HepG2 (cell line): ENCODE measurements around the gene RARG. TPM values are rescaled to one million over a fixed set of nuclear protein-coding genes. Genes with fewer than 3 reads are reported as not detected.
A peak's percentile ranks its signal among the peaks of the same experiment; 100 is the strongest.

Source experiments
- AKNA ChIP-seq: sonication (generic); formaldehyde crosslinking; IDR thresholded peaks from 2 replicates; pipeline ENCODE4 v1.4.0; 2020; ENCODE audit warnings: missing genetic modification reagents, borderline replicate concordance
- HBP1 ChIP-seq: IDR thresholded peaks from 2 replicates; pipeline ENCODE4 v1.6.1; 2016; ENCODE audit warnings: low read depth, control low read depth
- KAT7 ChIP-seq: IDR thresholded peaks from 2 replicates; pipeline ENCODE4 v1.6.1; 2018; ENCODE audit warnings: borderline replicate concordance, missing compliant biosample characterization
- KDM2A ChIP-seq: sonication (generic); formaldehyde crosslinking; IDR thresholded peaks from 2 replicates; pipeline ENCODE4 v1.4.0; 2020; ENCODE audit warnings: low read depth, missing genetic modification reagents, borderline replicate concordance
- NFIB ChIP-seq: sonication (generic); formaldehyde crosslinking; IDR thresholded peaks from 2 replicates; pipeline ENCODE4 v1.9.0; 2021; ENCODE audit warnings: missing genetic modification reagents, mild to moderate bottlenecking, borderline replicate concordance
- RCOR2 ChIP-seq: IDR thresholded peaks from 2 replicates; pipeline ENCODE4 v1.6.1; 2016; ENCODE audit warnings: missing biosample characterization, missing genetic modification reagents
- RORA ChIP-seq: sonication (generic); formaldehyde crosslinking; IDR thresholded peaks from 2 replicates; pipeline ENCODE4 v1.5.0; 2020; ENCODE audit warnings: mild to moderate bottlenecking, missing genetic modification reagents, moderate library complexity
- SYNCRIP ChIP-seq: fragments of 200-400 bp; formaldehyde crosslinking; IDR thresholded peaks from 2 replicates; pipeline ENCODE4 v1.6.1; 2018; ENCODE audit warnings: mild to moderate bottlenecking, low read depth, low read length; ENCODE audit not compliant: insufficient read depth
- ZNF547 ChIP-seq: sonication (generic); formaldehyde crosslinking; IDR thresholded peaks from 2 replicates; pipeline ENCODE4 v1.5.1; 2020; ENCODE audit warnings: mild to moderate bottlenecking, missing genetic modification reagents
- ZSCAN9 ChIP-seq: IDR thresholded peaks from 2 replicates; pipeline ENCODE4 v1.6.1; 2016; ENCODE audit warnings: borderline replicate concordance
- polyA plus RNA-seq, 8 experiments: library from polyadenylated mRNA; depleted of rRNA in 3 of 8; stranded (reverse) in 7 of 8; unstranded in 1 of 8; fragments of >200 nt; fragmentation: Illumina TruSeq in 4 of 8; extraction: Trizol in 4 of 8; gene quantifications; 2 replicates each; pipeline versions ENCODE4 v1.2.1 to v1.2.3, GENCODE V29; 2011 to 2016; ENCODE audit warnings: low read depth in 4 of 8, missing spikeins in 1 of 8, mixed read lengths in 1 of 8; ENCODE audit not compliant: insufficient read depth in 1 of 8
- total RNA-seq, 5 experiments: library from RNA; depleted of rRNA; stranded (reverse); fragments of >200 nt; fragmentation: Illumina TruSeq; extraction: Trizol; gene quantifications; 2 replicates each; pipeline ENCODE4 v1.2.3, GENCODE V29; 2016; ENCODE audit warnings: low read depth in 1 of 5
- TF ChIP-seq, protein P1 (sequence below): sonication (generic); formaldehyde crosslinking; IDR thresholded peaks from 2 replicates; pipeline ENCODE4 v1.5.1; 2020; ENCODE audit warnings: mild to moderate bottlenecking, missing genetic modification reagents
- TF ChIP-seq, protein P2 (sequence below): IDR thresholded peaks from 2 replicates; pipeline ENCODE4 v1.6.1; 2018; ENCODE audit warnings: missing genetic modification reagents
- TF ChIP-seq, protein P3 (sequence below): sonication (generic); formaldehyde crosslinking; IDR thresholded peaks from 2 replicates; pipeline ENCODE4 v1.4.0; 2020; ENCODE audit warnings: missing genetic modification reagents, borderline replicate concordance

The RARG gene
- total and polyA plus RNA-seq, 2 of the 13 experiments (the other 11 are each of a cell fraction or from before 2014, with no cell fraction given), result 0.77 to 1.5 TPM

- TF ChIP-seq, protein P1, sequence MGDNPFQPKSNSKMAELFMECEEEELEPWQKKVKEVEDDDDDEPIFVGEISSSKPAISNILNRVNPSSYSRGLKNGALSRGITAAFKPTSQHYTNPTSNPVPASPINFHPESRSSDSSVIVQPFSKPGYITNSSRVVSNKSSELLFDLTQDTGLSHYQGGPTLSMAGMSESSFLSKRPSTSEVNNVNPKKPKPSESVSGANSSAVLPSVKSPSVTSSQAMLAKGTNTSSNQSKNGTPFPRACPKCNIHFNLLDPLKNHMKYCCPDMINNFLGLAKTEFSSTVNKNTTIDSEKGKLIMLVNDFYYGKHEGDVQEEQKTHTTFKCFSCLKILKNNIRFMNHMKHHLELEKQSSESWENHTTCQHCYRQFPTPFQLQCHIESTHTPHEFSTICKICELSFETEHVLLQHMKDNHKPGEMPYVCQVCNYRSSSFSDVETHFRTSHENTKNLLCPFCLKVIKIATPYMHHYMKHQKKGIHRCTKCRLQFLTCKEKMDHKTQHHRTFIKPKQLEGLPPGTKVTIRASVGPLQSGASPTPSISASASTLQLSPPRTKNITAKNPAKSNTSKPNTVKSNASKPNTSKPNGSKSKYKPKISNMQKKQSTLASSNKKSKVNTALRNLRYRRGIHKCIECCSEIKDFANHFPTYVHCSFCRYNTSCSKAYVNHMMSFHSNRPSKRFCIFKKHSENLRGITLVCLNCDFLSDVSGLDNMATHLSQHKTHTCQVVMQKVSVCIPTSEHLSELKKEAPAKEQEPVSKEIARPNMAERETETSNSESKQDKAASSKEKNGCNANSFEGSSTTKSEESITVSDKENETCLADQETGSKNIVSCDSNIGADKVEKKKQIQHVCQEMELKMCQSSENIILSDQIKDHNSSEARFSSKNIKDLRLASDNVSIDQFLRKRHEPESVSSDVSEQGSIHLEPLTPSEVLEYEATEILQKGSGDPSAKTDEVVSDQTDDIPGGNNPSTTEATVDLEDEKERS (CRISPR knock-in tag), result no peak
- TF ChIP-seq ZSCAN9 (CRISPR knock-in tag) (no peak), RCOR2 (CRISPR knock-in tag) (peak; percentile 68), KDM2A (CRISPR knock-in tag) (peak; percentile 65; the same call in 1 of the 2 replicates), NFIB (no peak), KAT7 (CRISPR knock-in tag) (no peak), RORA (CRISPR knock-in tag) (no peak), SYNCRIP (no peak), HBP1 (CRISPR knock-in tag) (no peak), ZNF547 (CRISPR knock-in tag) (no peak), AKNA (no peak)
- TF ChIP-seq, protein P2, sequence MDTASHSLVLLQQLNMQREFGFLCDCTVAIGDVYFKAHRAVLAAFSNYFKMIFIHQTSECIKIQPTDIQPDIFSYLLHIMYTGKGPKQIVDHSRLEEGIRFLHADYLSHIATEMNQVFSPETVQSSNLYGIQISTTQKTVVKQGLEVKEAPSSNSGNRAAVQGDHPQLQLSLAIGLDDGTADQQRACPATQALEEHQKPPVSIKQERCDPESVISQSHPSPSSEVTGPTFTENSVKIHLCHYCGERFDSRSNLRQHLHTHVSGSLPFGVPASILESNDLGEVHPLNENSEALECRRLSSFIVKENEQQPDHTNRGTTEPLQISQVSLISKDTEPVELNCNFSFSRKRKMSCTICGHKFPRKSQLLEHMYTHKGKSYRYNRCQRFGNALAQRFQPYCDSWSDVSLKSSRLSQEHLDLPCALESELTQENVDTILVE (CRISPR knock-in tag), result peak; percentile 36; the same call in 1 of the 2 replicates
- TF ChIP-seq, protein P3, sequence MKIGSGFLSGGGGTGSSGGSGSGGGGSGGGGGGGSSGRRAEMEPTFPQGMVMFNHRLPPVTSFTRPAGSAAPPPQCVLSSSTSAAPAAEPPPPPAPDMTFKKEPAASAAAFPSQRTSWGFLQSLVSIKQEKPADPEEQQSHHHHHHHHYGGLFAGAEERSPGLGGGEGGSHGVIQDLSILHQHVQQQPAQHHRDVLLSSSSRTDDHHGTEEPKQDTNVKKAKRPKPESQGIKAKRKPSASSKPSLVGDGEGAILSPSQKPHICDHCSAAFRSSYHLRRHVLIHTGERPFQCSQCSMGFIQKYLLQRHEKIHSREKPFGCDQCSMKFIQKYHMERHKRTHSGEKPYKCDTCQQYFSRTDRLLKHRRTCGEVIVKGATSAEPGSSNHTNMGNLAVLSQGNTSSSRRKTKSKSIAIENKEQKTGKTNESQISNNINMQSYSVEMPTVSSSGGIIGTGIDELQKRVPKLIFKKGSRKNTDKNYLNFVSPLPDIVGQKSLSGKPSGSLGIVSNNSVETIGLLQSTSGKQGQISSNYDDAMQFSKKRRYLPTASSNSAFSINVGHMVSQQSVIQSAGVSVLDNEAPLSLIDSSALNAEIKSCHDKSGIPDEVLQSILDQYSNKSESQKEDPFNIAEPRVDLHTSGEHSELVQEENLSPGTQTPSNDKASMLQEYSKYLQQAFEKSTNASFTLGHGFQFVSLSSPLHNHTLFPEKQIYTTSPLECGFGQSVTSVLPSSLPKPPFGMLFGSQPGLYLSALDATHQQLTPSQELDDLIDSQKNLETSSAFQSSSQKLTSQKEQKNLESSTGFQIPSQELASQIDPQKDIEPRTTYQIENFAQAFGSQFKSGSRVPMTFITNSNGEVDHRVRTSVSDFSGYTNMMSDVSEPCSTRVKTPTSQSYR (CRISPR knock-in tag), result peak; percentile 84; the same call in 1 of the 2 replicates
These were observed 57.0 kb downstream of the RARG start (continued) for GRCh38 chr12:53174881-53175491.
